Activated CD4-positive, CD25-positive, alpha-beta regulatory T cell (primary cell): Measurements from ENCODE around the gene ZNF358.

Source experiments
- DNase-seq, 4 experiments: peaks; one replicate each; lab custom pipeline; 2025; lab: John Stamatoyannopoulos, UW

The ZNF358 gene

GRCh38 chr19:7520131-7521051 is 4.5 kb downstream of the ZNF358 start:
- DNase-seq: no peak

GRCh38 chr19:7521551-7522071 is 5.7 kb downstream of the ZNF358 start:
- no peak for DNase-seq

- DNase-seq: peak; percentile 97 to 99 (median 98)
Measured at GRCh38 chr19:7522072-7522922, 6.4 kb downstream of the ZNF358 start, which contains the start of gene MCOLN1. TSS of gene MCOLN1 (plus strand) at chr19:7522624. CDS start at chr19:7522751, 127 bp downstream.

- no peak for DNase-seq
Measured at GRCh38 chr19:7522923-7523667, 7.2 kb downstream of the ZNF358 start.

- DNase-seq: no peak
Measured at GRCh38 chr19:7524523-7524922, 8.6 kb downstream of the ZNF358 start.

GRCh38 chr19:7524992-7525739 is 9.3 kb downstream of the ZNF358 start:
- DNase-seq: no peak

- no peak for DNase-seq
Measured at GRCh38 chr19:7526059-7526929, 10.4 kb downstream of the ZNF358 start.

GRCh38 chr19:7527516-7528191 is 11.8 kb downstream of the ZNF358 start:
- DNase-seq: no peak

GRCh38 chr19:7528192-7528519 is 12.3 kb downstream of the ZNF358 start:
- DNase-seq: no peak

- DNase-seq: no peak
Measured at GRCh38 chr19:7528522-7529245, 12.8 kb downstream of the ZNF358 start.

GRCh38 chr19:7529246-7529600 is 13.3 kb downstream of the ZNF358 start:
- DNase-seq: no peak

GRCh38 chr19:7529610-7530490 is 13.9 kb downstream of the ZNF358 start:
- DNase-seq: no peak

- no peak for DNase-seq
Measured at GRCh38 chr19:7533281-7533885, 17.5 kb downstream of the ZNF358 start.

GRCh38 chr19:7533925-7534480 is 18.1 kb downstream of the ZNF358 start:
- peak; percentile 66 to 77 (median 70) for DNase-seq

GRCh38 chr19:7534531-7535046 is 18.7 kb downstream of the ZNF358 start:
- DNase-seq: no peak

- peak; percentile 84 to 88 (median 86) for DNase-seq
Measured at GRCh38 chr19:7535047-7535997, 19.4 kb downstream of the ZNF358 start, which contains the start of gene PNPLA6. TSS of gene PNPLA6 (plus strand) at chr19:7535717. CDS start at chr19:7535789, 72 bp downstream.
